Cardiac muscle cell (in vitro differentiated cells and primary cell): ENCODE measurements around the gene KLRD1. TPM values are rescaled to one million over a fixed set of nuclear protein-coding genes. Genes with fewer than 3 reads are reported as not detected.

ENCODE experiments used
- DNase-seq, 2 donors: peaks; one replicate each; pipeline versions ENCODE4 v3.0.0 to v3.0.0-alpha.2; 2010 to 2017; ENCODE audit warnings: low read depth in 1 of 2, low spot score in 1 of 2
- H3K27ac ChIP-seq: fragments of 200-600 bp; sonication (generic); 2 replicates; pipeline ENCODE4 v1.5.1; 2016
- H3K27me3 ChIP-seq: fragments of 200-600 bp; sonication (generic); 2 replicates; pipeline ENCODE4 v1.6.0; 2016; ENCODE audit warnings: control low read depth
- H3K36me3 ChIP-seq: fragments of 200-600 bp; sonication (generic); 2 replicates; pipeline ENCODE4 v1.5.1; 2016; ENCODE audit warnings: control low read depth
- H3K4me1 ChIP-seq: fragments of 200-600 bp; sonication (generic); 2 replicates; pipeline ENCODE4 v1.8.1; 2017; ENCODE audit warnings: low read depth, mild to moderate bottlenecking, mixed run types
- H3K4me3 ChIP-seq: fragments of 200-600 bp; sonication (generic); 2 replicates; pipeline ENCODE4 v1.5.1; 2016; ENCODE audit warnings: mild to moderate bottlenecking
- H3K9me3 ChIP-seq: fragments of 200-600 bp; sonication (generic); 2 replicates; pipeline ENCODE4 v1.5.1; 2017; ENCODE audit warnings: low read depth, mild to moderate bottlenecking, control low read depth
- CTCF ChIP-seq: IDR thresholded peaks from 2 replicates; pipeline ENCODE4 v1.5.1; 2012; ENCODE audit warnings: low read depth, mild to moderate bottlenecking, low read length
- polyA plus RNA-seq: library from polyadenylated mRNA; unstranded; fragments of >200 nt; fragmentation: Nextera tagmentation; extraction: Ambion mirVana; gene quantifications from 2 replicates; pipeline ENCODE4 v1.2.1, GENCODE V29; 2016
- total RNA-seq: library from RNA; depleted of rRNA; stranded (reverse); fragments of >200 nt; gene quantifications from 2 replicates; pipeline ENCODE4 v1.2.3, GENCODE V29; 2016

Gene KLRD1
- total and polyA plus RNA-seq, 2 experiments from 2014 or later = 0.10 to 0.42 TPM

GRCh38 chr12:10293151-10293550 is 14.5 kb upstream of the KLRD1 start:
- DNase-seq = no peak
- TF ChIP-seq CTCF = no peak
- Histone ChIP-seq H3K4me3 (no peak overlapping the region), H3K4me1 (no peaks in the 10 kb centered on the region), H3K36me3 (no peaks in the 10 kb centered on the region), H3K9me3 (no peaks in the 10 kb centered on the region), H3K27ac (no peak overlapping the region), H3K27me3 (no peaks in the 10 kb centered on the region)

GRCh38 chr12:10293570-10294227 is 14.0 kb upstream of the KLRD1 start:
- DNase-seq = no peak
- Histone ChIP-seq H3K4me1 (no peaks in the 10 kb centered on the region), H3K36me3 (no peaks in the 10 kb centered on the region), H3K27me3 (no peaks in the 10 kb centered on the region), H3K27ac (no peak overlapping the region), H3K9me3 (no peaks in the 10 kb centered on the region), H3K4me3 (no peak overlapping the region)
- no peak for TF ChIP-seq CTCF

GRCh38 chr12:10301103-10301502 is 6.6 kb upstream of the KLRD1 start:
- DNase-seq = no peak
- H3K4me3 ChIP-seq = no peak overlapping the region

GRCh38 chr12:10304161-10304574 is 3.5 kb upstream of the KLRD1 start:
- Histone ChIP-seq H3K27me3 (no peaks in the 10 kb centered on the region), H3K36me3 (no peaks in the 10 kb centered on the region), H3K9me3 (no peaks in the 10 kb centered on the region), H3K27ac (no peak overlapping the region), H3K4me3 (no peak overlapping the region), H3K4me1 (no peaks in the 10 kb centered on the region)
- DNase-seq = no peak
- TF ChIP-seq CTCF = no peak

More at GRCh38 chr12:10301103-10301502, 6.6 kb upstream of the KLRD1 start:
- Histone ChIP-seq H3K27ac (no peak overlapping the region), H3K36me3 (no peaks in the 10 kb centered on the region), H3K27me3 (no peaks in the 10 kb centered on the region), H3K9me3 (no peaks in the 10 kb centered on the region), H3K4me1 (no peaks in the 10 kb centered on the region)
- TF ChIP-seq CTCF = no peak

GRCh38 chr12:10305411-10305810 is 2.3 kb upstream of the KLRD1 start:
- H3K27ac ChIP-seq = no peak overlapping the region
- no peaks in the 10 kb centered on the region for H3K36me3 ChIP-seq
- H3K9me3 ChIP-seq = no peaks in the 10 kb centered on the region
- no peaks in the 10 kb centered on the region for H3K4me1 ChIP-seq
- no peak overlapping the region for H3K4me3 ChIP-seq
- H3K27me3 ChIP-seq = no peaks in the 10 kb centered on the region
- no peak for TF ChIP-seq CTCF
- DNase-seq = no peak
